GM12878 (cell line): ENCODE data around the gene TUBB4B.

ENCODE experiments used
- ASH2L ChIP-seq: fragments of 300-600, 200-600 bp; sonication (generic); IDR thresholded peaks from 2 replicates; pipeline ENCODE4 v1.6.1; 2017; ENCODE audit warnings: low read depth, mild to moderate bottlenecking, borderline replicate concordance
- ATF2 ChIP-seq: IDR thresholded peaks from 2 replicates; pipeline ENCODE4 v1.6.1; 2012; ENCODE audit warnings: low read length, inconsistent platforms
- CHD2 ChIP-seq: IDR thresholded peaks from 2 replicates; pipeline ENCODE4 v1.6.1; 2011; ENCODE audit warnings: low read depth, low read length, improper control_type of control experiment, borderline replicate concordance
- CTCF ChIP-seq, 3 experiments: IDR thresholded peaks in 2 of 3; conservative IDR thresholded peaks in 1 of 3; 2 replicates each; pipeline ENCODE4 v1.5.1; 2011; ENCODE audit warnings: low read depth in 3 of 3, low read length in 3 of 3, mild to moderate bottlenecking in 3 of 3, control low read depth in 2 of 3, moderate library complexity in 2 of 3, inconsistent platforms in 1 of 3, mixed read lengths in 1 of 3; ENCODE audit not compliant: control insufficient read depth in 2 of 3, insufficient read depth in 1 of 3; ENCODE audit errors: extremely low read depth in 1 of 3
- EZH2 ChIP-seq: IDR thresholded peaks from 2 replicates; pipeline ENCODE4 v1.6.1; 2012; ENCODE audit warnings: low read depth, mild to moderate bottlenecking, control low read depth, inconsistent platforms, low read length, borderline replicate concordance; ENCODE audit not compliant: control insufficient read depth
- GABPA ChIP-seq: IDR thresholded peaks from 2 replicates; pipeline ENCODE4 v1.6.1; 2014; ENCODE audit warnings: antibody characterized with exemption, low read depth, mild to moderate bottlenecking, inconsistent platforms
- POLR2AphosphoS5 ChIP-seq: IDR thresholded peaks from 2 replicates; pipeline ENCODE4 v1.6.1; 2011; ENCODE audit warnings: mild to moderate bottlenecking, low read length, inconsistent platforms
- POU2F2 ChIP-seq: IDR thresholded peaks from 3 replicates; pipeline ENCODE4 v1.6.1; 2011; ENCODE audit warnings: low read depth, mild to moderate bottlenecking, low read length, borderline replicate concordance
- REST ChIP-seq: IDR thresholded peaks from 2 replicates; pipeline ENCODE4 v1.6.1; 2012; ENCODE audit warnings: mild to moderate bottlenecking, low read depth, low read length
- ZBTB33 ChIP-seq: fragments of 450-650 bp; IDR thresholded peaks from 2 replicates; pipeline ENCODE4 v1.6.1; 2017; ENCODE audit warnings: mild to moderate bottlenecking
- ZNF274 ChIP-seq: IDR thresholded peaks from one replicate; pipeline ENCODE4 v1.8.0; 2011; ENCODE audit not compliant: insufficient read length, insufficient read depth
- ZNF384 ChIP-seq: IDR thresholded peaks from 2 replicates; pipeline ENCODE4 v1.6.1; 2012; ENCODE audit warnings: low read depth, mild to moderate bottlenecking, low read length, improper control_type of control experiment, borderline replicate concordance

- TF ChIP-seq GABPA (peak; percentile 95), ZBTB33 (no peak), CTCF (IDR thresholded peaks at IDR 0.05 in 2 of 3, conservative IDR thresholded peaks at IDR 0.05 in 1 of 3; ENCODE audit: control insufficient read depth in 2 of 3, extremely low read depth in 1 of 3, insufficient read depth in 1 of 3, low read depth in 3 of 3, low read length in 3 of 3) (no peak), CHD2 (peak; percentile 53; the same call in 1 of the 2 replicates), ZNF384 (no peak), EZH2 (no peak), POU2F2 (peak; percentile 48; the same call in 1 of the 3 replicates), POLR2AphosphoS5 (peak; percentile 80), ASH2L (no peak), REST (no peak), ZNF274 (no peak), ATF2 (no peak)
Observed at GRCh38 chr9:137223078-137223970, 17.8 kb upstream of the TUBB4B start.
